HCT116 (cell line): ENCODE measurements around the gene KRTAP9-9. TPM values are rescaled to one million over a fixed set of nuclear protein-coding genes. Genes with fewer than 3 reads are reported as not detected.

Experiments
- ATAC-seq: fragments of 200-7000 bp; cut with Tn5 transposase; 2 replicates; pipeline ENCODE4 v1.9.1; 2020; ENCODE audit warnings: mild to moderate bottlenecking, moderate library complexity
- BruUV-seq: library from RNA; stranded (reverse); fragments of 400-500 nt; replicated peaks from 2 replicates; lab custom pipeline; 2021; lab: Mats Ljungman, UMichigan
- CTCF ChIA-PET: fragments of 300-600 bp; sonication (Branson Sonifier 250); formaldehyde crosslinking; loops from one replicate; lab custom pipeline; 2021; ENCODE audit warnings: antibody characterized with exemption; lab: Charles Lee
- POLR2A ChIA-PET: fragments of 300-600, 350-600 bp; sonication (Branson Sonifier 250); formaldehyde crosslinking; loops from one replicate; lab custom pipeline; 2021; ENCODE audit warnings: antibody characterized with exemption; lab: Charles Lee
- RAD21 ChIA-PET, 2 experiments: fragments of 300-600 bp; sonication (Branson Sonifier 250); formaldehyde crosslinking; loops; one replicate each; lab custom pipeline; 2023; ENCODE audit warnings: low total read pairs in 2 of 2; ENCODE audit not compliant: uncharacterized antibody in 2 of 2, unreplicated experiment in 2 of 2, low non-redundant PET in 1 of 2; lab: Charles Lee
- DNase-seq: peaks from one replicate; pipeline ENCODE4 v3.0.0-alpha.2; 2010; ENCODE audit warnings: low read depth, low spot score
- H2AFZ ChIP-seq: fragments of 200-600 bp; shearing (Covaris generic), sonication (generic); 2 replicates; pipeline ENCODE4 v1.6.1; 2017; ENCODE audit warnings: low read depth, mixed run types, mixed read lengths, antibody characterized with exemption, low read length; ENCODE audit not compliant: poor library complexity, severe bottlenecking
- H3K27ac ChIP-seq: 2 replicates; pipeline ENCODE4 v1.5.1; 2012; ENCODE audit warnings: low read depth, low read length
- H3K27me3 ChIP-seq: fragments of 200-600 bp; sonication (generic); 2 replicates; pipeline ENCODE4 v1.6.1; 2016; ENCODE audit warnings: mixed run types, low read length, mixed read lengths; ENCODE audit not compliant: insufficient read depth
- H3K36me3 ChIP-seq, 2 experiments: fragments of 200-500 bp in 1 of 2; fragments of 200-600 bp in 1 of 2; sonication (Bioruptor generic) in 1 of 2; sonication (generic) in 1 of 2; 2 replicates each; pipeline versions ENCODE4 v1.5.1 to v1.6.1; 2014 to 2016; ENCODE audit warnings: low read length in 2 of 2, inconsistent platforms in 1 of 2, mixed read lengths in 1 of 2, mixed run types in 1 of 2; ENCODE audit not compliant: insufficient read depth in 2 of 2, control insufficient read depth in 1 of 2
- H3K4me1 ChIP-seq, 2 experiments: fragments of 200-600 bp in 1 of 2; sonication (generic) in 1 of 2; 2 replicates each; pipeline versions ENCODE4 v1.5.1 to v1.6.1; 2012 to 2017; ENCODE audit warnings: low read length in 2 of 2, inconsistent platforms in 1 of 2, mild to moderate bottlenecking in 1 of 2, mixed read lengths in 1 of 2, mixed run types in 1 of 2, moderate library complexity in 1 of 2; ENCODE audit not compliant: insufficient read depth in 2 of 2, control insufficient read depth in 1 of 2
- H3K4me2 ChIP-seq: fragments of 200-600 bp; sonication (generic); 2 replicates; pipeline ENCODE4 v1.6.1; 2017; ENCODE audit warnings: mixed run types, low read length, mixed read lengths
- H3K4me3 ChIP-seq, 2 experiments: fragments of 200-600 bp in 1 of 2; sonication (generic) in 1 of 2; replicated peaks in 1 of 2; 2 replicates each; pipeline ENCODE4 v1.5.1; 2011 to 2016; ENCODE audit warnings: low read length in 2 of 2, control low read depth in 1 of 2, low read depth in 1 of 2, mild to moderate bottlenecking in 1 of 2, mixed read lengths in 1 of 2, mixed run types in 1 of 2
- H3K79me2 ChIP-seq: fragments of 200-600 bp; sonication (generic); 2 replicates; pipeline ENCODE4 v1.6.1; 2017; ENCODE audit warnings: mild to moderate bottlenecking, mixed run types, low read length, moderate library complexity, mixed read lengths; ENCODE audit not compliant: insufficient read depth
- H3K9ac ChIP-seq: fragments of 200-600 bp; sonication (generic); 2 replicates; pipeline ENCODE4 v1.6.1; 2016; ENCODE audit warnings: low read length, mixed read lengths
- H3K9me2 ChIP-seq: fragments of 200-600 bp; sonication (generic), shearing (Covaris generic); 2 replicates; pipeline ENCODE4 v1.6.1; 2017; ENCODE audit warnings: mixed run types, mild to moderate bottlenecking, moderate library complexity; ENCODE audit not compliant: insufficient read depth
- H3K9me3 ChIP-seq, 2 experiments: fragments of 200-500 bp in 1 of 2; fragments of 200-600 bp in 1 of 2; sonication (Bioruptor generic) in 1 of 2; sonication (generic) in 1 of 2; 2 replicates each; pipeline ENCODE4 v1.6.1; 2014 to 2017; ENCODE audit warnings: low read length in 2 of 2, mixed read lengths in 2 of 2, inconsistent platforms in 1 of 2, low read depth in 1 of 2, mild to moderate bottlenecking in 1 of 2, mixed run types in 1 of 2, moderate library complexity in 1 of 2; ENCODE audit not compliant: control insufficient read depth in 1 of 2, insufficient read depth in 1 of 2
- H4K20me1 ChIP-seq: fragments of 200-600 bp; sonication (generic), shearing (Covaris generic); 2 replicates; pipeline ENCODE4 v1.6.1; 2017; ENCODE audit warnings: mixed run types, mild to moderate bottlenecking, moderate library complexity; ENCODE audit not compliant: insufficient read depth
- ATF3 ChIP-seq: IDR thresholded peaks from 2 replicates; pipeline ENCODE4 v1.6.1; 2012
- CBX3 ChIP-seq: IDR thresholded peaks from 2 replicates; pipeline ENCODE4 v1.6.1; 2012; ENCODE audit warnings: low read depth
- CEBPB ChIP-seq: IDR thresholded peaks from 2 replicates; pipeline ENCODE4 v1.6.1; 2012; ENCODE audit warnings: low read depth
- CTCF ChIP-seq, 3 experiments: fragments of 200-600 bp in 1 of 3; sonication (generic) in 1 of 3; IDR thresholded peaks in 2 of 3; conservative IDR thresholded peaks in 1 of 3; 2 replicates each; pipeline ENCODE4 v1.5.1; 2012 to 2017; ENCODE audit warnings: low read depth in 2 of 3, low read length in 2 of 3, antibody characterized with exemption in 1 of 3, borderline replicate concordance in 1 of 3, control low read depth in 1 of 3, mild to moderate bottlenecking in 1 of 3, mixed read lengths in 1 of 3, mixed run types in 1 of 3, moderate library complexity in 1 of 3; ENCODE audit not compliant: insufficient read depth in 1 of 3
- EGR1 ChIP-seq: IDR thresholded peaks from 2 replicates; pipeline ENCODE4 v1.6.1; 2012; ENCODE audit warnings: low read depth
- EZH2 ChIP-seq: fragments of 200-600 bp; sonication (generic); IDR thresholded peaks from 2 replicates; pipeline ENCODE4 v1.6.1; 2017; ENCODE audit warnings: antibody characterized with exemption, mixed run types
- EZH2phosphoT487 ChIP-seq: fragments of 200-600 bp; IDR thresholded peaks from 2 replicates; pipeline ENCODE4 v1.6.1; 2018; ENCODE audit warnings: antibody characterized with exemption, borderline replicate concordance
- MAX ChIP-seq: IDR thresholded peaks from 2 replicates; pipeline ENCODE4 v1.6.1; 2012
- POLR2A ChIP-seq: IDR thresholded peaks from 2 replicates; pipeline ENCODE4 v1.7.0; 2011; ENCODE audit warnings: borderline replicate concordance; ENCODE audit not compliant: insufficient read depth, insufficient read length; ENCODE audit errors: extremely low read depth
- RAD21 ChIP-seq: IDR thresholded peaks from 2 replicates; pipeline ENCODE4 v1.6.1; 2012; ENCODE audit warnings: low read depth, mild to moderate bottlenecking
- REST ChIP-seq: IDR thresholded peaks from 2 replicates; pipeline ENCODE4 v1.6.1; 2012; ENCODE audit warnings: low read depth
- SIN3A ChIP-seq: IDR thresholded peaks from 2 replicates; pipeline ENCODE4 v1.6.1; 2012; ENCODE audit warnings: low read depth
- SP1 ChIP-seq: IDR thresholded peaks from 2 replicates; pipeline ENCODE4 v1.6.1; 2012; ENCODE audit warnings: low read depth
- TCF7L2 ChIP-seq: IDR thresholded peaks from 2 replicates; pipeline ENCODE4 v1.7.0; 2011; ENCODE audit warnings: borderline replicate concordance, inconsistent platforms; ENCODE audit not compliant: insufficient read depth, insufficient read length; ENCODE audit errors: extremely low read depth
- YY1 ChIP-seq: IDR thresholded peaks from 2 replicates; pipeline ENCODE4 v1.6.1; 2011; ENCODE audit warnings: low read length, low read depth, moderate library complexity, mild to moderate bottlenecking; ENCODE audit not compliant: insufficient replicate concordance; ENCODE audit errors: extremely low read depth
- ZBTB33 ChIP-seq: IDR thresholded peaks from 2 replicates; pipeline ENCODE4 v1.6.1; 2011; ENCODE audit warnings: mild to moderate bottlenecking, low read length, moderate library complexity; ENCODE audit not compliant: insufficient replicate concordance; ENCODE audit errors: extremely low read depth
- intact Hi-C: fragments of 100-400 bp; cut with micrococcal nuclease; formaldehyde crosslinking; loops from 2 replicates; pipeline ENCODE4 v1.10.0; 2022
- total RNA-seq: library from RNA; stranded (reverse); gene quantifications from one replicate; pipeline ENCODE4 v1.2.1, GENCODE V29; 2021; ENCODE audit not compliant: unreplicated experiment

KRTAP9-9 gene
- total RNA-seq, 1 experiment from 2014 or later = not detected

- H3K27me3 ChIP-seq = no peaks in the 10 kb centered on the region
- no peak overlapping the region for H3K9ac ChIP-seq
- BruUV-seq = no TSS peak
- H3K9me2 ChIP-seq = no peaks in the 10 kb centered on the region
- ChIA-PET POLR2A (no interaction called here), RAD21 (no interaction called here), CTCF (no interaction called here)
- H3K4me1 ChIP-seq = peaks cover 6 to 19% of the 10 kb centered on the region in 2 experiments
- ATAC-seq (no peak), DNase-seq (no peak)
- intact Hi-C loops = no loop called here
- H3K79me2 ChIP-seq = no peaks in the 10 kb centered on the region
- H3K4me2 ChIP-seq = no peak overlapping the region
- TF ChIP-seq CBX3 (no peak), YY1 (no peak), ZBTB33 (no peak), EZH2 (no peak), RAD21 (no peak), TCF7L2 (no peak), POLR2A (no peak), ATF3 (no peak), SIN3A (no peak), MAX (no peak), CTCF (IDR thresholded peaks at IDR 0.05 in 2 of 3, conservative IDR thresholded peaks at IDR 0.05 in 1 of 3; ENCODE audit: borderline replicate concordance in 1 of 3, insufficient read depth in 1 of 3, low read depth in 2 of 3, low read length in 2 of 3) (no peak), EGR1 (no peak), REST (no peak), SP1 (no peak), EZH2phosphoT487 (no peak), CEBPB (no peak)
- H3K9me3 ChIP-seq = no peaks in the 10 kb centered on the region
- no peaks in the 10 kb centered on the region for H4K20me1 ChIP-seq
- H3K27ac ChIP-seq = no peak overlapping the region
- H3K36me3 ChIP-seq = no peaks in the 10 kb centered on the region
- no peak overlapping the region for H2AFZ ChIP-seq
- no peak overlapping the region for H3K4me3 ChIP-seq
These were observed 39.5 kb upstream of the KRTAP9-9 start for GRCh38 chr17:41215681-41216080.
